GM12878 (cell line): ENCODE data around the gene NDUFA13. TPM values are rescaled to one million over a fixed set of nuclear protein-coding genes. Genes with fewer than 3 reads are reported as not detected.

ENCODE experiments used
- ATAC-seq: fragments of 200-7000 bp; cut with Tn5 transposase; 3 replicates; pipeline ENCODE4 v1.9.1; 2020; ENCODE audit warnings: mild to moderate bottlenecking, moderate library complexity
- BruUV-seq: library from RNA; stranded (reverse); fragments of 400-500 nt; replicated peaks from 2 replicates; lab custom pipeline; 2021; lab: Mats Ljungman, UMichigan
- CTCF ChIA-PET: fragments of 300-600 bp; sonication (Branson Sonifier 250); formaldehyde crosslinking; extraction: SDS; loops from one replicate; lab custom pipeline; 2021; ENCODE audit warnings: inconsistent platforms; lab: Yijun Ruan, JAX
- POLR2A ChIA-PET: fragments of 350-600 bp; formaldehyde crosslinking; extraction: SDS; loops from one replicate; lab custom pipeline; 2021; ENCODE audit warnings: inconsistent platforms; lab: Charles Lee
- RAD21 ChIA-PET: fragments of 300-600 bp; sonication (Branson Sonifier 250); formaldehyde crosslinking; loops from one replicate; lab custom pipeline; 2023; ENCODE audit warnings: antibody characterized with exemption; ENCODE audit not compliant: unreplicated experiment; lab: Charles Lee
- SMC1A ChIA-PET: fragments of 300-600 bp; sonication (Branson Sonifier 250); formaldehyde crosslinking; loops from one replicate; lab custom pipeline; 2023; ENCODE audit not compliant: unreplicated experiment, uncharacterized antibody; lab: Charles Lee
- DNase-seq: peaks from one replicate; pipeline ENCODE4 v3.0.0-alpha.2; 2011; ENCODE audit warnings: low read depth, low spot score
- FAIRE-seq: peaks from 3 replicates; lab custom pipeline; 2011; peaks lifted over from hg19 to GRCh38; lab: Jason Lieb, UNC
- H2AFZ ChIP-seq: 2 replicates; pipeline ENCODE4 v1.6.0; 2011; ENCODE audit warnings: low read depth, low read length, control low read depth; ENCODE audit not compliant: control insufficient read depth
- H3K27ac ChIP-seq: 2 replicates; pipeline ENCODE4 v1.5.1; 2011; ENCODE audit warnings: control low read depth; ENCODE audit not compliant: control insufficient read depth, insufficient read depth
- H3K27me3 ChIP-seq, 2 experiments: replicated peaks in 1 of 2; 2 replicates each; pipeline versions ENCODE4 v1.6.0 to v1.6.1; 2011; ENCODE audit warnings: low read length in 1 of 2; ENCODE audit not compliant: control insufficient read depth in 2 of 2, insufficient read depth in 2 of 2
- H3K36me3 ChIP-seq, 2 experiments: 2 replicates each; pipeline ENCODE4 v1.5.1; 2011; ENCODE audit warnings: low read length in 1 of 2; ENCODE audit not compliant: control insufficient read depth in 2 of 2, insufficient read depth in 2 of 2
- H3K4me1 ChIP-seq: 2 replicates; pipeline ENCODE4 v1.6.1; 2011; ENCODE audit warnings: mild to moderate bottlenecking, low read length, moderate library complexity, mixed read lengths; ENCODE audit not compliant: control insufficient read depth, insufficient read depth
- H3K4me2 ChIP-seq: 2 replicates; pipeline ENCODE4 v1.6.0; 2011; ENCODE audit warnings: control low read depth; ENCODE audit not compliant: control insufficient read depth, insufficient read depth
- H3K4me3 ChIP-seq: fragments of 200-600 bp; sonication (generic); 2 replicates; pipeline ENCODE4 v1.5.1; 2016
- H3K79me2 ChIP-seq: 2 replicates; pipeline ENCODE4 v1.6.0; 2011; ENCODE audit warnings: low read length; ENCODE audit not compliant: control insufficient read depth, insufficient read depth
- H3K9ac ChIP-seq: 2 replicates; pipeline ENCODE4 v1.8.0; 2011; ENCODE audit warnings: low read length, control low read depth, mixed read lengths; ENCODE audit not compliant: control insufficient read depth, insufficient read depth
- H3K9me3 ChIP-seq: replicated peaks from 3 replicates; pipeline ENCODE4 v1.5.1; 2011; ENCODE audit warnings: mild to moderate bottlenecking, low read length; ENCODE audit not compliant: control insufficient read depth, insufficient read depth
- H4K20me1 ChIP-seq: 2 replicates; pipeline ENCODE4 v1.6.0; 2011; ENCODE audit not compliant: control insufficient read depth, insufficient read depth
- CHD2 ChIP-seq: IDR thresholded peaks from 2 replicates; pipeline ENCODE4 v1.6.1; 2011; ENCODE audit warnings: low read depth, low read length, improper control_type of control experiment, borderline replicate concordance
- CTCF ChIP-seq, 3 experiments: IDR thresholded peaks in 2 of 3; conservative IDR thresholded peaks in 1 of 3; 2 replicates each; pipeline ENCODE4 v1.5.1; 2011; ENCODE audit warnings: low read depth in 3 of 3, low read length in 3 of 3, mild to moderate bottlenecking in 3 of 3, control low read depth in 2 of 3, moderate library complexity in 2 of 3, inconsistent platforms in 1 of 3, mixed read lengths in 1 of 3; ENCODE audit not compliant: control insufficient read depth in 2 of 3, insufficient read depth in 1 of 3; ENCODE audit errors: extremely low read depth in 1 of 3
- SUPT20H ChIP-seq: IDR thresholded peaks from 2 replicates; pipeline ENCODE4 v1.6.1; 2011; ENCODE audit warnings: low read depth, mild to moderate bottlenecking, low read length, moderate library complexity, borderline replicate concordance; ENCODE audit not compliant: control insufficient read depth
- TARDBP ChIP-seq: IDR thresholded peaks from 2 replicates; pipeline ENCODE4 v1.6.1; 2016; ENCODE audit warnings: borderline replicate concordance
- WGBS: methylation state at CpG from one replicate; pipeline ENCODE4 v1.1.6; 2016; ENCODE audit warnings: low lambda C conversion rate; ENCODE audit not compliant: insufficient replicate concordance, insufficient coverage; ENCODE audit errors: missing lambda C conversion rate; 5-methylcytosine and 5-hydroxymethylcytosine counted together
- in situ Hi-C: fragments of 300-500 bp; cut with MboI; formaldehyde crosslinking; loops from 9 replicates; pipeline ENCODE4 v1.14.3; 2018; ENCODE audit warnings: mixed read lengths
- intact Hi-C: fragments of 100-400 bp; cut with micrococcal nuclease; formaldehyde crosslinking; loops from one replicate; pipeline ENCODE4 v1.14.2; 2022; ENCODE audit not compliant: unreplicated experiment
- polyA plus RNA-seq, 11 experiments: library from polyadenylated mRNA; depleted of rRNA in 4 of 11; unstranded in 6 of 11; stranded (reverse) in 5 of 11; fragments of >200 nt; fragmentation: Nextera tagmentation in 4 of 11; fragmentation: Illumina TruSeq in 1 of 11; extraction: Ambion mirVana in 4 of 11; extraction: Trizol in 1 of 11; gene quantifications; 1 replicate in 1 of 11; 2 replicates in 10 of 11; pipeline versions ENCODE4 v1.2.1 to v1.2.3, GENCODE V29; 2011 to 2016; ENCODE audit warnings: inconsistent platforms in 2 of 11, missing spikeins in 2 of 11, low read depth in 1 of 11
- total RNA-seq, 4 experiments: library from RNA; depleted of rRNA in 3 of 4; stranded (reverse); fragments of >200 nt in 3 of 4; fragmentation: Illumina TruSeq in 1 of 4; extraction: Trizol in 1 of 4; gene quantifications; 2 replicates each; pipeline versions ENCODE4 v1.2.1 to v1.2.3, GENCODE V29; 2013 to 2021

The NDUFA13 gene
- total and polyA plus RNA-seq, 10 of the 15 experiments (the other 5 are each of a cell fraction or from before 2014, with no cell fraction given), result 224 to 586 (median 456) TPM

- 93% methylated on average over 26 of the region's 26 CpGs for WGBS
- CTCF ChIA-PET, result no interaction called here
Observed at GRCh38 chr19:19561946-19562664, 46.1 kb downstream of the NDUFA13 start.

More at GRCh38 chr19:19561946-19562664, 46.1 kb downstream of the NDUFA13 start:
- no peak for TF ChIP-seq TARDBP
- no peak for TF ChIP-seq CHD2
- no peak for TF ChIP-seq SUPT20H
- no peak for TF ChIP-seq CTCF (IDR thresholded peaks at IDR 0.05 in 2 of 3, conservative IDR thresholded peaks at IDR 0.05 in 1 of 3; ENCODE audit: control insufficient read depth in 2 of 3, extremely low read depth in 1 of 3, insufficient read depth in 1 of 3, low read depth in 3 of 3, low read length in 3 of 3)
- DNase-seq, result no peak
- H3K4me1 ChIP-seq, result no peaks in the 10 kb centered on the region
- no peak overlapping the region for H3K4me2 ChIP-seq
- H3K9ac ChIP-seq, result no peak overlapping the region
- H3K27me3 ChIP-seq, result no peaks in the 10 kb centered on the region
- peaks cover 0 to 3% of the 10 kb centered on the region in 2 experiments; a peak in 3 of 4 replicates for H3K36me3 ChIP-seq
- no peaks in the 10 kb centered on the region for H3K79me2 ChIP-seq
- H2AFZ ChIP-seq, result no peak overlapping the region
- H4K20me1 ChIP-seq, result no peaks in the 10 kb centered on the region
- H3K27ac ChIP-seq, result no peak overlapping the region
- BruUV-seq, result no TSS peak
- ChIA-PET SMC1A (interaction anchor here (0.5 to 1.2 kb wide), 2 partner anchors 36 to 53 kb away, joined by 3 to 4 read pairs; no protein-coding TSS in a partner anchor), RAD21 (no interaction called here), POLR2A (no interaction called here)
- H3K4me3 ChIP-seq, result no peak overlapping the region
- FAIRE-seq, result no peak
- intact Hi-C loops (no loop called here), in situ Hi-C loops (no loop called here)
- no peaks in the 10 kb centered on the region for H3K9me3 ChIP-seq
- ATAC-seq, result no peak
